ENCODE results near the gene BLOC1S5.
"Not testable (repeated sequence)": the region's sequence is repeated elsewhere in the genome, so short reads cannot be mapped to it uniquely, and the experiment has no call there.

Gene BLOC1S5

GRCh38 chr6:7992002-7992815, 72.0 kb downstream of the BLOC1S5 start:
- no peak for DNase-seq (ENCODE audit: low read depth)

- DNase-seq (ENCODE audit: low read depth), result no peak
These were observed 72.7 kb downstream of the BLOC1S5 start for GRCh38 chr6:7991536-7991935.

GRCh38 chr6:7986219-7986618, 78.0 kb downstream of the BLOC1S5 start:
- DNase-seq (ENCODE audit: low read depth), result no peak

GRCh38 chr6:7983967-7984366, 80.2 kb downstream of the BLOC1S5 start:
- DNase-seq (ENCODE audit: low read depth), result not testable (repeated sequence)

GRCh38 chr6:7979831-7980230, 84.4 kb downstream of the BLOC1S5 start:
- no peak for DNase-seq (ENCODE audit: low read depth)

GRCh38 chr6:7978736-7979135, 85.5 kb downstream of the BLOC1S5 start:
- DNase-seq (ENCODE audit: low read depth), result no peak

GRCh38 chr6:7976485-7977056, 87.6 kb downstream of the BLOC1S5 start:
- DNase-seq (ENCODE audit: low read depth), result no peak

GRCh38 chr6:7975764-7976146, 88.4 kb downstream of the BLOC1S5 start:
- DNase-seq (ENCODE audit: low read depth), result no peak

- no peak for DNase-seq (ENCODE audit: low read depth)
These were observed 89.0 kb downstream of the BLOC1S5 start for GRCh38 chr6:7974938-7975763.

- DNase-seq (ENCODE audit: low read depth), result no peak
These were observed 89.6 kb downstream of the BLOC1S5 start for GRCh38 chr6:7974565-7974937.

- DNase-seq (ENCODE audit: low read depth), result no peak
These were observed 90.6 kb downstream of the BLOC1S5 start for GRCh38 chr6:7973584-7973983.

- DNase-seq (ENCODE audit: low read depth), result no peak
These were observed 92.7 kb downstream of the BLOC1S5 start for GRCh38 chr6:7971499-7971898.

- no peak for DNase-seq (ENCODE audit: low read depth)
These were observed 93.6 kb downstream of the BLOC1S5 start for GRCh38 chr6:7970616-7971015.
